Neural progenitor cell (in vitro differentiated cells): ENCODE data around the gene TFPI.
"Not testable (repeated sequence)": the region's sequence is repeated elsewhere in the genome, so short reads cannot be mapped to it uniquely, and the experiment has no call there.

Source experiments
- CTCF ChIP-seq: fragments of 200-600 bp; sonication (generic); IDR thresholded peaks from 2 replicates; pipeline ENCODE4 v1.5.1; 2017; ENCODE audit warnings: antibody characterized with exemption, mild to moderate bottlenecking
- EZH2 ChIP-seq: fragments of 200-600 bp; sonication (generic); IDR thresholded peaks from 2 replicates; pipeline ENCODE4 v1.6.1; 2017; ENCODE audit warnings: antibody characterized with exemption, mild to moderate bottlenecking, moderate library complexity

- not testable (repeated sequence) for TF ChIP-seq CTCF, EZH2
Observed at GRCh38 chr2:187565618-187566017, 11.4 kb upstream of the TFPI start.
